Stimulated activated CD4-positive, alpha-beta T cell treated with anti-CD3 and anti-CD28 coated beads, Interleukin-4, amount 100 ng/mL, for 24 hours (primary cell): ENCODE data around the gene JAZF1.

Experiments
- DNase-seq: peaks from one replicate; pipeline ENCODE4 v3.0.0-alpha.2; 2020

JAZF1 gene

GRCh38 chr7:27955596-27955995 is 225.0 kb downstream of the JAZF1 start:
- no peak for DNase-seq

DNA sequence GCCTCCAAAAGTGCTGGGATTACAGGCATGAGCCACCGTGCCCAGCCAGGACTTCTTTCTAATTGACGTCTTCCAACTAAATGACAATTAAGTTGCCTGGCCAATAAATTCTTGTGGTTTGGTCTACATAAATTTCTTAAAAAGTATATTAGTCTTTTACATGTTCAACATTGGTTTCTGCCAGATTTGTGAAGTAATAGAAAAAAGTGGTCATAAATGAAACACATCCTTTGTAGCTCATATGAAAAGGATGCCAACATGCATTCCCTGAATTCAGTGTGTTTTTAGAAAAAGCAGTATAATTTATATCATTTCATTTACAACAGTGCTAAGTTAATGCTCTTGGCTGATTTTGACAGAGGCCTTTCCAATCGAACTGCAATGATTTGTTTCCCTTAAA is 225.6 kb downstream of the JAZF1 start:
- DNase-seq, result no peak

GRCh38 chr7:27953777-27954176 is 226.8 kb downstream of the JAZF1 start:
- DNase-seq, result no peak

DNA sequence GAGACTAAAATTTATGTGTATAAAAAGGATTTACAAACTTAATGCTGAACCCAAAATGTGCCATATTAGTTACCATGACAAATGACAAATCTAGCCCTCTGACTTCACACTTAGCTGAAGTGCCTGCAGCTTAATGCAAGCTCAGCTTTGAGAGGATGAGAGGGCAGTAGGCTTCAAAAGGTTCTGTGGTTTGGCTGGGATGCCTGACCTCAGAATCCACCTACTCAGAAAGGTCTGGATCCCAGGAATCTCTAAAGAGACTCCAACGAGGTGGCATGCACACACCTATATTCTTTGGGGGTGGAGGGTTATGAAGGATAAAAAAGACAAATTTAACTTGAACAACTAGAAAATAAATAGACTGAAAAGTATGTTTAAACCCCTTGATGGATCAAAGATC is 227.2 kb downstream of the JAZF1 start:
- DNase-seq, result no peak

DNA sequence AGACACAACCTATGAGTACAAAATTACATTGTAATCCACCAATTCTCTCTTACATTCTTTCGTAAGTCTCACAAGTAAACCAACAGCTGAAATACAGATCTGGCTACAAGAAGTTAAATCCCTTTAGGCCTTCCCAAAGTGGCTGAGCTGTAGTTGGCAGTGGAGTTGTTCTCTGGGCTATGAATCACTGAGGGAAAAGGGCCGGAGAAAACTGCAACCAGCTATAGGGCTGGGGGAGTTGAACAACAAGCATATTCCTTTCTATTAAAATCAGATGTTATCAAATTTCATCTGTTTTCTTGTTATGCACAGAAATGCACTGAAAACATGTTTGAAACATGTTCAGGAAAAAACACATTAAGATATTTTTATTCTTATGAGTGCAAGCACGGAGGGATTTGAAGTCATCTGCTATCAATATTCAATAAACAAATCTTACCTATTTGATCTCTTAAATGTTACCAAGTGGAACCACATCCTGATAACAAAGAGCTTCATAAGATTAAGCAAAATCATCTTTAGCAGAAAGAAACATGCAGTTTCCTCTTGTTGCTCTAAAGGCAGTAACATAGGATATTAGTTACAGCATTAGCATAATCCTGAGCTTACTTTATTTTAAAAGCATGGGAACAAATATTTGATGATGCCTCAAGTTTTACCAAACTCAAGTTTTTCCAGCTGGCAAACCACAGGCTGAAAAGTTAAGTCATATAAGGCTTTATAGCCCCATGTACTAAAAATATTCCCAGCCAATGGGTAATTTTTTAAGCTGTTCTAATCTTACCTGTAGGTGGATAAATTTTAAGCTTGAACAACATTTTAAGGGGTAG is 227.9 kb downstream of the JAZF1 start:
- DNase-seq, result no peak

DNA sequence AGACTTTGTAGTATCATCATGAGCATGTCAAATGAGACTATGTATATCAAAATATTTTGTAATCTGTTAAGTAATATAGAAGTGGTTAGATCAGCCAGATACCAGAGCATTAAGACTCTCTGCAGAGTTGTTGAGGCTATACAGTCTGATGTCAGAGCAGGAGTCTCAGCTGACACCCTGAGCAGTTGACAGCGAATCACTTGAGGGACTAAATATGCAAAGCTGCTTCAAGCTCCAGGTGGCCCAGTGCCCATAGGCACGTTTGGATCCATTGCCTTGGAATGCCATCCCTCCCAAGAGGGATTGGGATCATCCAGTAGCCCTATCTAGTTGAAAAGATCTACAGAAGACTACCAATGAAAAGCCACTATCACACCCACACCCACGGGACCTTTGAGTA is 230.5 kb downstream of the JAZF1 start:
- no peak for DNase-seq

DNA sequence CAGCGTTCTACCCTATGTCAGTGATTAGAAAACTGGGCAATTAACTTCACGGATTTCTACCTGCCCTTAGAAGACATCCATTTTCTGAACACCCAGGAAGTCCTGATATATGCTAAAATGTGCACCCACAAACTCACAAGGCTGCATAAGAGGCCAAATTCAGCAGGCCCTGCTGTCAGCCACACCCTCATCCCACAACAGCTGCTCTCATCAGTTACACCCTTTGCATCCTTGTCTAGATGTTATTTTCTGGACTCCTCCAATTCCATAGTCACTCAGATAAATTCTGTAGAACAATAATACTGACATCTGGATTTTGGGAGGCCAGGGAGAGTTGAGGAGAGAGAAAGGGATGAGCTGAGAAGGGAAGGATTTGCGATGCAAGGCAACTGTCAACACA is 231.7 kb downstream of the JAZF1 start:
- DNase-seq, result no peak

DNA sequence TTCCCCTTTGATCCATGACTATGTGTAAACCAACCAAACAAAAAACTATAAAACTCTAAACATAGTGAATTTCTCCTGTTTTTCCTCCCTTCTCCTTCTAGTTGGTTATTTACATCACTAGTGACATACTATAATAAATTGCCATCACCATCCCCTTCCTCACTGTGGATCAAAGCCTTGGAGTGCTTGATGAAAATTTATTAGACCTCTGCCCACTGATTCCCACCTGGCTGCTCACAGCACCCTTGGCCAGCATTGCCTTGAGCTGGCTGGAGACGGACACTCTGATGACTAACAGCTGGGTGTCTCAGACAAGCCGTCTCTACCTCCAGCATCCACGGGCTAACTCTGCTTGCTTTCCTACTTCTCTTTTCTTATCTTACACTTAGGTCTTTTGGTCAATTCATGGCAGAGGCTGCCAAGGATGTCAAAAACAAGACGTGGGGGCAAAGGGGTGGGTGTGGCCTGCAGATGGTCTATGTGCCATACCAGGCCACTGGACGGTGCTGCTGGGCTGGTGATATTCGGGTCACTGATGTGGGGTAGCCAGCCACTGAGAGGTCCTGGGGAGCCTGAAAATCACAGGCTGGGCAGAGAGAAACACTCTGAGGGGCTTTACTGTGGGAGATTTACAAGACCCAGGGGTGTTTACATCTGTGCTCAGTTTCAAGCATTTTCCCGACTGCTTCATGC is 232.9 kb downstream of the JAZF1 start:
- no peak for DNase-seq

GRCh38 chr7:27946351-27946750 is 234.2 kb downstream of the JAZF1 start:
- DNase-seq, result no peak

GRCh38 chr7:27945058-27945795 is 235.4 kb downstream of the JAZF1 start:
- DNase-seq, result no peak

DNA sequence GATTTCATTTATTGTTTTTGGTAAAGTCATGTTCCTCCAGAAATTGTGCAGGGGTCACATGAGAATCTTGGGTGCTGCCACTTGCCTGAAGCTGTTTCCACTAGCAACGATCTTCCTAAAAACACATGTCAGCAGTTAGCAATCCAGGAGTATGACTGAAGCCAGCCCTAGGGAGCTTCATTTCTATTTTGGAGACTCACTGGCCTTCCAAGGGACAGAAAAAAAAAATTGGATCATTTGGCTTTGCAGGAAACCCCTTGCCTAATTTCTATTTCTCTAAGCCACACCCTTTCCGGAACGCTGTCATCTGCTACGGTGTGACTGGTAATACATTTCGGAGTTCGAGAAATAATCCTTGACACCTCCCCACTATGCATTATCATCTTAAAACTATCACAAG is 236.0 kb downstream of the JAZF1 start:
- DNase-seq, result no peak

GRCh38 chr7:27943241-27943640 is 237.4 kb downstream of the JAZF1 start:
- no peak for DNase-seq

- no peak for DNase-seq
These were observed 237.9 kb downstream of the JAZF1 start for GRCh38 chr7:27942711-27943110.

GRCh38 chr7:27941522-27941921 is 239.1 kb downstream of the JAZF1 start:
- DNase-seq, result no peak

DNA sequence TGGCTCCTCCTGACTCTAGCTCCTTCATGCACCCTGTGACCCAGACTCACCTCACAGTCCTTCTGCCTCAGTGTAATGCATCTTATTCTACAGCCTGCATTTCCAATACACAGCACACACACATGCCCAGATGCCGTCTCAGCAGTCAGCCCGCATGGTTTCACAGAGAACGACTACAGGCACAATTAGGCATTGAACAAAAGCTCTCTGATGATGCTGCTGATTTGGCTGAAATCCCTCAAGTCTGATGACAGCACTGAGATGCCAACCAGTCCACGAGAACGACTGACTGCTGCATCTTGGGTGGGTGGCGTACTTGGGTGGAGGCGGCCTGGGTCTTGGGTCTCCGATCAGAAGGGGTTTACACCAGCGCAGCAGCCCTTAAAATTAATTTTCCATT is 240.3 kb downstream of the JAZF1 start:
- DNase-seq, result no peak

GRCh38 chr7:27939893-27940292 is 240.7 kb downstream of the JAZF1 start:
- DNase-seq, result no peak

GRCh38 chr7:27936768-27937102 is 243.9 kb downstream of the JAZF1 start:
- no peak for DNase-seq

DNA sequence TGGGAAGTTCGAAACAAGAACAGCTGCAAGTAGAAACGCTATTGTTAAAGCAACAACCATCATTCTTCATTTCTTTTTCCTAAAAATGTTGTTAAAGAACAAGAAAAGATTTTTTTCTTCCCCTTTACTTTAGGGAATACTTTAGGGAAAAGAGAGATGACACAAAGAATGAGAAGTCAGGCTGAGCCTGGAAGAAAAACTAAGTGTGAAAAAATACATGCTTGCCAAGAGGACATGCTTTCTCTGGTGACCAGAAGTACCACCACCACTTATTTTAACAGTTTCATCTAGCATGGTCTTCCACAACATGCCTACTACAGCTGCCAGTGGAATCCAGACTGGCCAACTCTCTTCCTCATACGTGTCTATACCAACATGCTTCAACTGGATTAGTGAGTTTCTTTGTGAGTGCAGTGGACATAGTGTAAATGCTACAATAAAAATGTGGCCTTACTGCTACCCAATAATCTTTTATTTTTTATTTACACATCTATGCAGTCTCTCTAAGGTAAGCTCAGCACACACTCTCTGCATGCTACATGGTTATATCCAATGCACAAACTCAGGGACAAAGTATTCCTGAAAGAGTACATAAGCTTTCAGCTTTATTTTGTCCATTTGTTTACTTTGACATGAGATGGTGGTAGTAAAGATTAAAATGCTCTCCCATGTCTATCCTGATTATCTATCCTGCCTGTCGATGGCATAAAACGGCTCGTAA is 244.4 kb downstream of the JAZF1 start:
- DNase-seq, result no peak

DNA sequence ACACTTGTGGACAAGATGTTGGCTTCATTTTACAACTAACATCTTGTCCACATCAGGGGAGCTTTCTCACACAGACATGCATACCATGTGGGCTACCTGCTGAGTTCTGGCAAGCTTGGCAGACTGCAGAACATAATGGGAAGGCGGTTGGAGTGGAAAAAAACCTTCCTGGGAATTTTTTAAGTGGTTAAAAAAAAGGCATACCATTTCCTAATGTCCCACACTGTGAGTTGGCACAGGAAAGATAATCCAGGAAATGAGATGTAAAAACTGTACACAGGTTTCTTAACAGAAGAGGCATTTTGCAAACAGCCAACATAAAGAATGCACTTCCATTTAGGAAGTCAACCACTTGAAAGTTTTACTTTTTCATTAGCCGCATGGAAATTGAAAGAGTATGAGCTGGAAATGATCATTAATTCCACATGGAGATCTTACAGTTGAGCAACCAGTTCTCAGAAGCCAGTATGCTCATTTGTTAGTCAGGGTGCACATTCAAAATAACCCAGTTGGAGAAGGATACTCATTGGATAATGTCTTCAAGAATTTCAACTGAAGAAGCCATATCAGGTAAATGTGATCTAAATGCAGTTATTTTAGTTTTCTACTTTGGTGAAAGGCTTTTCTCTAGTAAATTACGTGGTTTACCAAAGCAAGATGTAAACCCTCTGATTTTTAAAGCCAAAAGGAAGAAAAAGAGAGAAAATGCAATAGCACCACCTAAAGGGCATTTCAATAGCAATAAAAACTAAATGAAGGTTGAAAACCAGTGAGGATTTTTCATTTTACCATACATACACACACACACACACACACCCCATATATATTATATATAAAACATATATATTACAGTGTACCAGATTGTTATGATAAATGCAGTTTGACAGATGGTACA is 246.7 kb downstream of the JAZF1 start:
- DNase-seq, result no peak

GRCh38 chr7:27930910-27931476 is 249.6 kb downstream of the JAZF1 start:
- no peak for DNase-seq

DNA sequence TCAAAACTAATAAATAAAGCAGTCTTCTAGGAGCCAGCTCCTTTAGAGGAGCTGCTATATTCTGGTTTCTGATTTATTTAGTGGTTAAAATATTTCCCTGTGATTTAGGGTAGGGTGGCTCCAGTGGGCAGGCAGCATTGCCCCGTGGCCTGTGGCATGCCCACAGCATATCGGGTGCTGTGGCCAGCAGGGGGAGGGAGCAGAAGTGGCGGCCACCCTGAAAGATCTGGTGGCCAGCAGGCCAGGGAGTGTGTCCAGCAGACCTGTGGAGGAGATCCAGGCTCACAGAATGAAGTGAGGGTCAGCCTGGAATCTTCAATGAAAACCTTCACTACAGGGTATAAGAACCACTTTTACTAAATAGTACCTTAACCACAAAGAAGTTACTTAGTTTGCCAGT is 251.5 kb downstream of the JAZF1 start:
- no peak for DNase-seq

DNA sequence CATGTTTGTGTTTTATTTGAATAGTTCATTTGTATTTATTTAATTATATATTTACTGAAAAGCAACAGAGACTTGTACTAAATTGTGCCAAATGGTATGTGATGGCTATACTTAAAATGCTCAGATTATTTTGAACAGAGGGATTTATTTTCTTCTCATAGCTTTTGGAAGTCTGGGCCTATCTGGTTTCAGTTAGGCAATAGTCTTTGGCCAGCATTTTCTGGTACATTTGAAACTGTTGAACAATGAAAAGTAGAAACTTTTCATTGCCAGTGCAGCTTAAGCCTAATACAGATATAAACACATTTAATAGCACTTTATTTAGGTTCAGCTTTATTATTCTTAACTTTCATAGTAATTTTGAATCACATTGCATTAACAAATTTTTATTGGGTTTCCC is 252.6 kb downstream of the JAZF1 start:
- no peak for DNase-seq
